AG04450 (cell line): ENCODE data around the gene FXYD1. TPM values are rescaled to one million over a fixed set of nuclear protein-coding genes. Genes with fewer than 3 reads are reported as not detected.

Experiments used
- CTCF ChIA-PET: fragments of 300-600, 350-600 bp; formaldehyde crosslinking; extraction: SDS; loops from one replicate; lab custom pipeline; 2022; ENCODE audit warnings: antibody characterized with exemption, inconsistent platforms; lab: Charles Lee
- POLR2A ChIA-PET: fragments of 350-600 bp; formaldehyde crosslinking; extraction: SDS; loops from one replicate; lab custom pipeline; 2021; ENCODE audit warnings: antibody characterized with exemption, inconsistent platforms; lab: Yijun Ruan, JAX
- DNase-seq: peaks from one replicate; pipeline ENCODE4 v3.0.0-alpha.2; 2011; ENCODE audit warnings: low read depth, low spot score
- H3K27ac ChIP-seq: one replicate; pipeline ENCODE4 v1.5.1; 2012; ENCODE audit warnings: low read depth, low read length, control low read depth
- H3K27me3 ChIP-seq: one replicate; pipeline ENCODE4 v1.6.0; 2012; ENCODE audit warnings: low read length; ENCODE audit not compliant: control insufficient read depth, insufficient read depth
- H3K4me3 ChIP-seq: 2 replicates; pipeline ENCODE4 v1.5.1; 2011; ENCODE audit warnings: mild to moderate bottlenecking, low read depth, low read length, control low read depth
- H3K9me3 ChIP-seq: 2 replicates; pipeline ENCODE4 v1.5.1; 2012; ENCODE audit warnings: low read length; ENCODE audit not compliant: control insufficient read depth, insufficient read depth
- polyA plus RNA-seq: library from polyadenylated mRNA; depleted of rRNA; stranded (reverse); fragments of >200 nt; gene quantifications from 2 replicates; pipeline ENCODE4 v1.2.3, GENCODE V29; 2011
- TF ChIP-seq, protein P1 (sequence below): IDR thresholded peaks from 2 replicates; pipeline ENCODE4 v1.5.1; 2011; ENCODE audit warnings: low read depth, low read length, control low read depth, inconsistent platforms

FXYD1 gene
- polyA plus RNA-seq, 1 experiment: 1.3 TPM

DNA sequence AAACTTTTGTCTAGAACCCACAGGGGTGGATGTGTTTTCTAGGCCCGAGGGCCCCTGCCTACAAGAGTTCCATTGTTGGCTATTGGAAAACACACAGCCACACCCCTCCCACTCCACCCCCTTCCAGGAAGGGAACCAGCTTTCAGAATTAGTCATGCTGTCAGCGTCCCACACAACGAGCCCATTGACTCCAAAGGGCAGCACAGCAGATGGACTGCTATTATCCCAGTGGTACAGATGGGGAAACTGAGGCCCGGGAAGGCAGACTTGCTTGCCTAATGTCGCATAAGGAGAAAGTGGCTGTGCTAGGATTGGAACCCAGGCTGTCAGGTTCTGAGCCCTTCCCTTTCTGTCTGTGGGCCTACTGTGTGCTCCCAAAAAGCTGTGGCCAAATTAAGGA, 31.1 kb upstream of the FXYD1 start:
- CTCF ChIA-PET: interaction anchor here (0.6 kb wide), 1 partner anchor 16 kb away, joined by 3 read pairs; no protein-coding TSS in a partner anchor
- Histone ChIP-seq H3K27me3 (peaks cover 3% of the 10 kb centered on the region), H3K9me3 (peaks cover 12% of the 10 kb centered on the region), H3K4me3 (no peak overlapping the region), H3K27ac (no peak overlapping the region)
- POLR2A ChIA-PET: no interaction called here
- TF ChIP-seq, protein P1, sequence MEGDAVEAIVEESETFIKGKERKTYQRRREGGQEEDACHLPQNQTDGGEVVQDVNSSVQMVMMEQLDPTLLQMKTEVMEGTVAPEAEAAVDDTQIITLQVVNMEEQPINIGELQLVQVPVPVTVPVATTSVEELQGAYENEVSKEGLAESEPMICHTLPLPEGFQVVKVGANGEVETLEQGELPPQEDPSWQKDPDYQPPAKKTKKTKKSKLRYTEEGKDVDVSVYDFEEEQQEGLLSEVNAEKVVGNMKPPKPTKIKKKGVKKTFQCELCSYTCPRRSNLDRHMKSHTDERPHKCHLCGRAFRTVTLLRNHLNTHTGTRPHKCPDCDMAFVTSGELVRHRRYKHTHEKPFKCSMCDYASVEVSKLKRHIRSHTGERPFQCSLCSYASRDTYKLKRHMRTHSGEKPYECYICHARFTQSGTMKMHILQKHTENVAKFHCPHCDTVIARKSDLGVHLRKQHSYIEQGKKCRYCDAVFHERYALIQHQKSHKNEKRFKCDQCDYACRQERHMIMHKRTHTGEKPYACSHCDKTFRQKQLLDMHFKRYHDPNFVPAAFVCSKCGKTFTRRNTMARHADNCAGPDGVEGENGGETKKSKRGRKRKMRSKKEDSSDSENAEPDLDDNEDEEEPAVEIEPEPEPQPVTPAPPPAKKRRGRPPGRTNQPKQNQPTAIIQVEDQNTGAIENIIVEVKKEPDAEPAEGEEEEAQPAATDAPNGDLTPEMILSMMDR: no peak
- no peak for DNase-seq

DNA sequence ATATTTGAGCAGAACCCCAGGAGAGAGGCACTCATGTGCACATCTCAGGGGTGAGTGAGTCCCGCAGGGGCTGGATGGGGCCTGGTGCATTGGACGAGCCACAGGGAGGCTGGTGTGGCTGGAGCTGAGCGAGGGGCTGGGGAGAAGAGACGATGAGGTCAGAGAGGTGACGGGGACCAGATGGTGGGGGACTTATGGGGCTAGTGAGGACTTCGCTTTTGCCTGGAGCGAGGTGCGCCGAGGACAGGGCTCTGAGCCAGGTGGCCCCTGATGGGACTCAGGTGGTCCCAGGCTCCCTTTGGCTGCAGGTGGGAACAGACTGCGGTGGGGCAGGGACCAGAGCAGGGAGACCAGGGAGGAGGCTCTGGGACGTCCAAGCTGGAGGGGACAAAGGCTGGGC, 29.9 kb upstream of the FXYD1 start:
- CTCF ChIA-PET: no interaction called here

DNA sequence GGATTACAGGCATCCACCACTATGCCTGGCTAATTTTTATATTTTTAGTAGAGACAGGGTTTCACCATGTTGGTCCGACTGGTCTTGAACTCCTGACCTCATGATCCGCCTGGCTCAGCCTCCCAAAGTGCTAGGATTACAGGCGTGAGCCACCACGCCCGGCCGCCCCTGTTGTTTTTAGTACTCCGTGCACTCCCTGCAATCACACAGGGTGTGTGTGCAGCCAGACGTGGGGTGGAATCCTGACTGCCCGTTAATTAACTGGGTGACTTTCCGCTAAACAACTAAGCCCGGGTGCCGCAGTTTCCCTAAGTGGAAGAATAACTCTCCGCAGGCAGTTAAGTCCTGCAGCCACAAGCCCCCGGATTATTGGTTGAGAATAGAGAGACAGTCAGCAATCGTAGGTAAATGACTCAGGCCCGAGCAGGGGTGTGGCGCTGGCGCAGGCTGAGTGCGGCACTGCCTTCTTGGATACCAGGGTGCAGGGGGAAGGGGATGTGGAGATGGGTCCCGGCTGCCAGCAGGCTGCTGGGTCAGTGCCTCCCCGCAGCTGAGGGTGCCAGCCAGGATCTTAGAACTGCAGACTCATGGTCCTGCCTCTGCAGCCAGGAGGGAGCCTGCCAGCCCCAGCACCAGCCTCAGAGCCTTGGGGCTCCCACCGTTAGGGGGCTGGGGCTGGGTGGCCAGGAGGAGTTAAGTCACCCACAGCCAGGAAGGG, 29.1 kb upstream of the FXYD1 start:
- ChIA-PET POLR2A (no interaction called here), CTCF (interaction anchor here (1.5 kb wide), 1 partner anchor 40 kb away, joined by 3 read pairs; no protein-coding TSS in a partner anchor)
- Histone ChIP-seq H3K9me3 (peaks cover 12% of the 10 kb centered on the region), H3K27ac (no peak overlapping the region), H3K27me3 (peaks cover 3% of the 10 kb centered on the region), H3K4me3 (no peak overlapping the region)
- TF ChIP-seq, protein P1: no peak
- DNase-seq: no peak

More for the DNA sequence above, 29.9 kb upstream of the FXYD1 start:
- POLR2A ChIA-PET: no interaction called here
- Histone ChIP-seq H3K4me3 (no peak overlapping the region), H3K27ac (no peak overlapping the region), H3K9me3 (peaks cover 12% of the 10 kb centered on the region), H3K27me3 (peaks cover 3% of the 10 kb centered on the region)
- TF ChIP-seq, protein P1: no peak
- no peak for DNase-seq

DNA sequence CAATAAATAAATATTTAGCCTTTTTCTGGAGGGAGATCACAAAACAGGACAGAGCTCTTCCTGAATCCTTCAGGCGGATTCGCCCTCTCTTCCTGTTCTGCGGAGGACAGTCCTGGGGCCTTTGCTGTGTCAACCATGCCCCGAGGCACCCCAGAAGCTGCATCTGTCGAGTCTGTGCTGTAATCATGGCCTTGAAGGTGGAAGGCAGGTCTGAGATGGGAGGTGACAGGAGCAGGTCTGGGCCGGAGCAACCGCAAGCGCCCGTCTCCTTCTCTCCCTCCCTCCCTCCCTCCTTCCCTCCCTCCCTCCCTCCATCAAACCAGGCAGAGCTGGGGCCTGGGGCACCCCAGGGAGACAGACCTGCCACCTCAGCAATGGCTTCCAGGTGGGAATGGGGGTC, 27.6 kb upstream of the FXYD1 start:
- TF ChIP-seq, protein P1: no peak
- Histone ChIP-seq H3K27ac (no peak overlapping the region), H3K9me3 (peaks cover 5% of the 10 kb centered on the region), H3K27me3 (peaks cover 3% of the 10 kb centered on the region), H3K4me3 (no peak overlapping the region)
- CTCF ChIA-PET: interaction anchor here (0.7 to 1.5 kb wide), 4 partner anchors 21 to 44 kb away, joined by 3 to 7 read pairs (median 4); partner anchors contain the start of gene LGI4
- DNase-seq: no peak
- POLR2A ChIA-PET: no interaction called here

DNA sequence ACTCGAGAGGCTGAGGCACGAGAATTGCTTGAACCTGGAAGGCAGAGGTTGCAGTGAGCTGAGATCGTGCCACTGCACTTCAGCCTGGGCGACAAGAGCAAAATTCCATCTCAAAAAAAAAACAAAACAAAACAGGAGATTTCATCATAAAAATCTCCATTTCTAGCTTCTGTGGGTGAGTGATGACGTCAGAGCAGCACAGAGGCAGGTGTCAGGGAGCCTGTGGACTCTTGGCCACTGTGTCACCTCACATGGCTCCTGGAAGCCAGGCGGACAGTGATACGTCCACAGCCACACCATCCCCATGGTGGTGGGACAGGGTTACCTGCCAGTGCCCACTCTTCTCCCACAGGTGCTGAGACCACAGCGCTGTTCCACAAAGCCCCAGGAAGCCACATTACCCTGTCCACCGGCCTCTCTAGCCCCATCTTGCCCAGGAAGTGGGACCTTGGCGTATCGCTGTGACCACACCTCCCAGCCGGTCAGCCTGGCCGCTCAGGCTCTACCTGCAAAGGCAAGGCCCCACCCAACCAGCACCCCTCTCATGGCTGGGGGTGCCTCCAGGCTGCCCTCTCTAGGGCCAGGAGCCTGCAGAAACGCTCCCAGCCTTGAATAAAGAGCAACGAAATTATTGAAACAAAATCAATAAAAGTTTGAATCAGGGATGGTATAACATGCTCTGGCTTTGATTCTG, 25.5 kb upstream of the FXYD1 start:
- ChIA-PET CTCF (interaction anchor here (0.6 to 1.1 kb wide), 2 partner anchors 28 to 29 kb away, joined by 3 to 9 read pairs; no protein-coding TSS in a partner anchor), POLR2A (no interaction called here)
- Histone ChIP-seq H3K27me3 (peaks cover 9% of the 10 kb centered on the region), H3K4me3 (no peak overlapping the region), H3K9me3 (no peaks in the 10 kb centered on the region), H3K27ac (no peak overlapping the region)
- no peak for DNase-seq
- TF ChIP-seq, protein P1: no peak
